GM18526 (cell line): ENCODE data around the gene DHX40.

Experiments used
- POLR2A ChIP-seq: IDR thresholded peaks from 3 replicates; pipeline ENCODE4 v1.6.1; 2011; ENCODE audit not compliant: insufficient read length; ENCODE audit errors: extremely low read depth

The DHX40 gene

GRCh38 chr17:59565171-59565958, at the start of gene DHX40:
TSS of gene DHX40 (plus strand) at chr17:59565610. CDS start at chr17:59565672, 62 bp downstream.
- peak; percentile 69 for TF ChIP-seq POLR2A

- TF ChIP-seq POLR2A, result no peak
These were observed 49.0 kb upstream of the DHX40 start for GRCh38 chr17:59516451-59516850.

- no peak for TF ChIP-seq POLR2A
These were observed 46.3 kb upstream of the DHX40 start for GRCh38 chr17:59519132-59519531.

GRCh38 chr17:59520251-59520650, 45.2 kb upstream of the DHX40 start:
- TF ChIP-seq POLR2A, result no peak

GRCh38 chr17:59521465-59522126, 43.8 kb upstream of the DHX40 start:
- no peak for TF ChIP-seq POLR2A

- no peak for TF ChIP-seq POLR2A
These were observed 39.7 kb upstream of the DHX40 start for GRCh38 chr17:59525668-59526067.

GRCh38 chr17:59526451-59526850, 39.0 kb upstream of the DHX40 start:
- TF ChIP-seq POLR2A, result no peak

GRCh38 chr17:59527325-59527917, 38.0 kb upstream of the DHX40 start:
- no peak for TF ChIP-seq POLR2A

GRCh38 chr17:59527931-59528330, 37.5 kb upstream of the DHX40 start:
- TF ChIP-seq POLR2A, result no peak

GRCh38 chr17:59530531-59530930, 34.9 kb upstream of the DHX40 start:
- no peak for TF ChIP-seq POLR2A

- no peak for TF ChIP-seq POLR2A
These were observed 31.7 kb upstream of the DHX40 start for GRCh38 chr17:59533694-59534093.

- no peak for TF ChIP-seq POLR2A
These were observed 30.8 kb upstream of the DHX40 start for GRCh38 chr17:59534583-59534982.

GRCh38 chr17:59538195-59538909, 27.1 kb upstream of the DHX40 start:
- no peak for TF ChIP-seq POLR2A

- TF ChIP-seq POLR2A, result no peak
These were observed 22.3 kb upstream of the DHX40 start for GRCh38 chr17:59542960-59543635.

GRCh38 chr17:59545942-59546341, 19.5 kb upstream of the DHX40 start:
- no peak for TF ChIP-seq POLR2A
